Tibial artery (tissue), 4 donors: ENCODE results near the gene TTC28.

Experiments
- DNase-seq, 2 donors: peaks; one replicate each; pipeline ENCODE4 v3.0.0-alpha.2; 2019
- H3K27ac ChIP-seq, 2 donors: fragments of 200-600 bp; sonication (generic) in 1 of 2; 1 replicate in 1 of 2; 2 replicates in 1 of 2; pipeline ENCODE4 v1.5.1; 2018 to 2019; ENCODE audit warnings: mild to moderate bottlenecking in 1 of 2
- H3K27me3 ChIP-seq, 2 donors: fragments of 200-600 bp; sonication (generic) in 1 of 2; one replicate each; pipeline versions ENCODE4 v1.5.1 to v1.6.0; 2016 to 2019
- H3K36me3 ChIP-seq, 3 donors: fragments of 200-600 bp; sonication (generic) in 2 of 3; one replicate each; pipeline ENCODE4 v1.5.1; 2016 to 2019; ENCODE audit warnings: mild to moderate bottlenecking in 2 of 3
- H3K4me1 ChIP-seq, 4 donors: fragments of 200-600 bp; sonication (generic) in 2 of 4; 1 replicate in 3 of 4; 2 replicates in 1 of 4; pipeline ENCODE4 v1.5.1; 2016 to 2019
- H3K4me3 ChIP-seq, 2 donors: fragments of 200-600 bp; sonication (generic) in 1 of 2; 1 replicate in 1 of 2; 2 replicates in 1 of 2; pipeline ENCODE4 v1.5.1; 2018 to 2019; ENCODE audit warnings: mild to moderate bottlenecking in 2 of 2
- H3K9me3 ChIP-seq, 3 donors: fragments of 200-600 bp; sonication (generic) in 1 of 3; one replicate each; pipeline ENCODE4 v1.5.1; 2016 to 2019
- CTCF ChIP-seq, 2 experiments: fragments of 200-600 bp in 1 of 2; fragments of 450-650 bp in 1 of 2; IDR thresholded peaks; one replicate each; pipeline ENCODE4 v1.5.1; 2017 to 2019; ENCODE audit warnings: antibody characterized with exemption in 2 of 2, mild to moderate bottlenecking in 1 of 2, moderate library complexity in 1 of 2
- intact Hi-C: fragments of 100-400 bp; cut with DNase I; formaldehyde crosslinking; loops from one replicate; pipeline ENCODE4 v1.15.0; 2023; ENCODE audit warnings: low total_unique reads

Gene TTC28

GRCh38 chr22:28143961-28144745 lies 535.5 kb downstream of the TTC28 start:
- no peaks in the 10 kb centered on the region for H3K27me3 ChIP-seq
- peaks cover 0 to 47% (median 15%) of the 10 kb centered on the region in 4 donors for H3K4me1 ChIP-seq
- no peak overlapping the region for H3K27ac ChIP-seq
- no peak for TF ChIP-seq CTCF (IDR thresholded peaks at IDR 0.05)
- no peak for DNase-seq
- H3K9me3 ChIP-seq = no peaks in the 10 kb centered on the region
- no peak overlapping the region for H3K4me3 ChIP-seq
- intact Hi-C loops = no loop called here
- H3K36me3 ChIP-seq = no peaks in the 10 kb centered on the region

GRCh38 chr22:28143241-28143865 lies 536.3 kb downstream of the TTC28 start:
- Histone ChIP-seq H3K36me3 (no peaks in the 10 kb centered on the region), H3K4me1 (peaks cover 0 to 47% (median 15%) of the 10 kb centered on the region in 4 donors), H3K9me3 (no peaks in the 10 kb centered on the region), H3K27me3 (no peaks in the 10 kb centered on the region), H3K4me3 (no peak overlapping the region), H3K27ac (no peak overlapping the region)
- intact Hi-C loops = no loop called here
- TF ChIP-seq CTCF (IDR thresholded peaks at IDR 0.05) = no peak
- no peak for DNase-seq

- Histone ChIP-seq H3K36me3 (no peaks in the 10 kb centered on the region), H3K27ac (peak overlapping the region; percentile 26 to 29), H3K27me3 (no peaks in the 10 kb centered on the region), H3K4me1 (peaks cover 0 to 47% (median 15%) of the 10 kb centered on the region in 4 donors), H3K4me3 (no peak overlapping the region), H3K9me3 (peaks cover 0 to 2% (median 0%) of the 10 kb centered on the region in 3 donors)
- intact Hi-C loops = no loop called here
- TF ChIP-seq CTCF (IDR thresholded peaks at IDR 0.05) = no peak
- no peak for DNase-seq
Measured at GRCh38 chr22:28142361-28142961, 537.2 kb downstream of the TTC28 start.

GRCh38 chr22:28141614-28142013 lies 538.0 kb downstream of the TTC28 start:
- Histone ChIP-seq H3K4me3 (no peak overlapping the region), H3K27ac (no peak overlapping the region), H3K36me3 (no peaks in the 10 kb centered on the region), H3K27me3 (no peaks in the 10 kb centered on the region), H3K9me3 (peaks cover 0 to 9% (median 0%) of the 10 kb centered on the region in 3 donors), H3K4me1 (peaks cover 0 to 47% (median 15%) of the 10 kb centered on the region in 4 donors)
- no peak for DNase-seq
- TF ChIP-seq CTCF (IDR thresholded peaks at IDR 0.05) = no peak
- intact Hi-C loops = no loop called here

GRCh38 chr22:28139961-28140360 lies 539.7 kb downstream of the TTC28 start:
- no peak overlapping the region for H3K27ac ChIP-seq
- no peaks in the 10 kb centered on the region for H3K36me3 ChIP-seq
- H3K27me3 ChIP-seq = no peaks in the 10 kb centered on the region
- no peak for TF ChIP-seq CTCF (IDR thresholded peaks at IDR 0.05)
- H3K9me3 ChIP-seq = peaks cover 0 to 9% (median 0%) of the 10 kb centered on the region in 3 donors
- no peak overlapping the region for H3K4me3 ChIP-seq
- peaks cover 0 to 47% (median 15%) of the 10 kb centered on the region in 4 donors for H3K4me1 ChIP-seq
- DNase-seq = no peak
- intact Hi-C loops = no loop called here
